HCT116 (cell line): ENCODE results near the gene ATXN2. TPM values are rescaled to one million over a fixed set of nuclear protein-coding genes. Genes with fewer than 3 reads are reported as not detected.

Experiments
- ATAC-seq: fragments of 200-7000 bp; cut with Tn5 transposase; 2 replicates; pipeline ENCODE4 v1.9.1; 2020; ENCODE audit warnings: mild to moderate bottlenecking, moderate library complexity
- BruUV-seq: library from RNA; stranded (reverse); fragments of 400-500 nt; replicated peaks from 2 replicates; lab custom pipeline; 2021; lab: Mats Ljungman, UMichigan
- CTCF ChIA-PET: fragments of 300-600 bp; sonication (Branson Sonifier 250); formaldehyde crosslinking; loops from one replicate; lab custom pipeline; 2021; ENCODE audit warnings: antibody characterized with exemption; lab: Charles Lee
- POLR2A ChIA-PET: fragments of 300-600, 350-600 bp; sonication (Branson Sonifier 250); formaldehyde crosslinking; loops from one replicate; lab custom pipeline; 2021; ENCODE audit warnings: antibody characterized with exemption; lab: Charles Lee
- RAD21 ChIA-PET, 2 experiments: fragments of 300-600 bp; sonication (Branson Sonifier 250); formaldehyde crosslinking; loops; one replicate each; lab custom pipeline; 2023; ENCODE audit warnings: low total read pairs in 2 of 2; ENCODE audit not compliant: uncharacterized antibody in 2 of 2, unreplicated experiment in 2 of 2, low non-redundant PET in 1 of 2; lab: Charles Lee
- DNase-seq: peaks from one replicate; pipeline ENCODE4 v3.0.0-alpha.2; 2010; ENCODE audit warnings: low read depth, low spot score
- H2AFZ ChIP-seq: fragments of 200-600 bp; shearing (Covaris generic), sonication (generic); 2 replicates; pipeline ENCODE4 v1.6.1; 2017; ENCODE audit warnings: low read depth, mixed run types, mixed read lengths, antibody characterized with exemption, low read length; ENCODE audit not compliant: poor library complexity, severe bottlenecking
- H3K27ac ChIP-seq: 2 replicates; pipeline ENCODE4 v1.5.1; 2012; ENCODE audit warnings: low read depth, low read length
- H3K27me3 ChIP-seq: fragments of 200-600 bp; sonication (generic); 2 replicates; pipeline ENCODE4 v1.6.1; 2016; ENCODE audit warnings: mixed run types, low read length, mixed read lengths; ENCODE audit not compliant: insufficient read depth
- H3K36me3 ChIP-seq, 2 experiments: fragments of 200-500 bp in 1 of 2; fragments of 200-600 bp in 1 of 2; sonication (Bioruptor generic) in 1 of 2; sonication (generic) in 1 of 2; 2 replicates each; pipeline versions ENCODE4 v1.5.1 to v1.6.1; 2014 to 2016; ENCODE audit warnings: low read length in 2 of 2, inconsistent platforms in 1 of 2, mixed read lengths in 1 of 2, mixed run types in 1 of 2; ENCODE audit not compliant: insufficient read depth in 2 of 2, control insufficient read depth in 1 of 2
- H3K4me1 ChIP-seq, 2 experiments: fragments of 200-600 bp in 1 of 2; sonication (generic) in 1 of 2; 2 replicates each; pipeline versions ENCODE4 v1.5.1 to v1.6.1; 2012 to 2017; ENCODE audit warnings: low read length in 2 of 2, inconsistent platforms in 1 of 2, mild to moderate bottlenecking in 1 of 2, mixed read lengths in 1 of 2, mixed run types in 1 of 2, moderate library complexity in 1 of 2; ENCODE audit not compliant: insufficient read depth in 2 of 2, control insufficient read depth in 1 of 2
- H3K4me2 ChIP-seq: fragments of 200-600 bp; sonication (generic); 2 replicates; pipeline ENCODE4 v1.6.1; 2017; ENCODE audit warnings: mixed run types, low read length, mixed read lengths
- H3K4me3 ChIP-seq, 2 experiments: fragments of 200-600 bp in 1 of 2; sonication (generic) in 1 of 2; replicated peaks in 1 of 2; 2 replicates each; pipeline ENCODE4 v1.5.1; 2011 to 2016; ENCODE audit warnings: low read length in 2 of 2, control low read depth in 1 of 2, low read depth in 1 of 2, mild to moderate bottlenecking in 1 of 2, mixed read lengths in 1 of 2, mixed run types in 1 of 2
- H3K79me2 ChIP-seq: fragments of 200-600 bp; sonication (generic); 2 replicates; pipeline ENCODE4 v1.6.1; 2017; ENCODE audit warnings: mild to moderate bottlenecking, mixed run types, low read length, moderate library complexity, mixed read lengths; ENCODE audit not compliant: insufficient read depth
- H3K9ac ChIP-seq: fragments of 200-600 bp; sonication (generic); 2 replicates; pipeline ENCODE4 v1.6.1; 2016; ENCODE audit warnings: low read length, mixed read lengths
- H3K9me2 ChIP-seq: fragments of 200-600 bp; sonication (generic), shearing (Covaris generic); 2 replicates; pipeline ENCODE4 v1.6.1; 2017; ENCODE audit warnings: mixed run types, mild to moderate bottlenecking, moderate library complexity; ENCODE audit not compliant: insufficient read depth
- H3K9me3 ChIP-seq, 2 experiments: fragments of 200-500 bp in 1 of 2; fragments of 200-600 bp in 1 of 2; sonication (Bioruptor generic) in 1 of 2; sonication (generic) in 1 of 2; 2 replicates each; pipeline ENCODE4 v1.6.1; 2014 to 2017; ENCODE audit warnings: low read length in 2 of 2, mixed read lengths in 2 of 2, inconsistent platforms in 1 of 2, low read depth in 1 of 2, mild to moderate bottlenecking in 1 of 2, mixed run types in 1 of 2, moderate library complexity in 1 of 2; ENCODE audit not compliant: control insufficient read depth in 1 of 2, insufficient read depth in 1 of 2
- H4K20me1 ChIP-seq: fragments of 200-600 bp; sonication (generic), shearing (Covaris generic); 2 replicates; pipeline ENCODE4 v1.6.1; 2017; ENCODE audit warnings: mixed run types, mild to moderate bottlenecking, moderate library complexity; ENCODE audit not compliant: insufficient read depth
- EGR1 ChIP-seq: IDR thresholded peaks from 2 replicates; pipeline ENCODE4 v1.6.1; 2012; ENCODE audit warnings: low read depth
- POLR2AphosphoS5 ChIP-seq: IDR thresholded peaks from 2 replicates; pipeline ENCODE4 v1.6.1; 2011; ENCODE audit warnings: mild to moderate bottlenecking, low read depth, low read length, moderate library complexity
- TCF7L2 ChIP-seq: IDR thresholded peaks from 2 replicates; pipeline ENCODE4 v1.7.0; 2011; ENCODE audit warnings: borderline replicate concordance, inconsistent platforms; ENCODE audit not compliant: insufficient read depth, insufficient read length; ENCODE audit errors: extremely low read depth
- ZFX ChIP-seq: fragments of 450-650 bp; IDR thresholded peaks from 2 replicates; pipeline ENCODE4 v1.6.1; 2017
- intact Hi-C: fragments of 100-400 bp; cut with micrococcal nuclease; formaldehyde crosslinking; loops from 2 replicates; pipeline ENCODE4 v1.10.0; 2022
- total RNA-seq: library from RNA; stranded (reverse); gene quantifications from one replicate; pipeline ENCODE4 v1.2.1, GENCODE V29; 2021; ENCODE audit not compliant: unreplicated experiment
- TF ChIP-seq, protein P1 (sequence below): IDR thresholded peaks from 2 replicates; pipeline ENCODE4 v1.6.1; 2011; ENCODE audit warnings: mild to moderate bottlenecking, low read length, moderate library complexity; ENCODE audit not compliant: insufficient replicate concordance; ENCODE audit errors: extremely low read depth
- TF ChIP-seq, protein P2 (sequence below), 3 experiments: fragments of 200-600 bp in 1 of 3; sonication (generic) in 1 of 3; IDR thresholded peaks in 2 of 3; conservative IDR thresholded peaks in 1 of 3; 2 replicates each; pipeline ENCODE4 v1.5.1; 2012 to 2017; ENCODE audit warnings: low read depth in 2 of 3, low read length in 2 of 3, antibody characterized with exemption in 1 of 3, borderline replicate concordance in 1 of 3, control low read depth in 1 of 3, mild to moderate bottlenecking in 1 of 3, mixed read lengths in 1 of 3, mixed run types in 1 of 3, moderate library complexity in 1 of 3; ENCODE audit not compliant: insufficient read depth in 1 of 3

Gene ATXN2
- total RNA-seq, 1 experiment from 2014 or later: 72.7 TPM

GRCh38 chr12:111406474-111407376 is 192.4 kb downstream of the ATXN2 start:
- Histone ChIP-seq H3K4me2 (peak overlapping the region; percentile 99), H3K9me2 (no peaks in the 10 kb centered on the region), H3K9me3 (no peaks in the 10 kb centered on the region), H4K20me1 (no peaks in the 10 kb centered on the region), H3K36me3 (no peaks in the 10 kb centered on the region), H3K9ac (peak overlapping the region; percentile 85), H3K4me1 (peaks cover 29 to 61% of the 10 kb centered on the region in 2 experiments), H2AFZ (no peak overlapping the region), H3K27me3 (no peaks in the 10 kb centered on the region), H3K4me3 (peak overlapping the region; percentile 84 to 91), H3K27ac (peak overlapping the region; percentile 65), H3K79me2 (peaks cover 39% of the 10 kb centered on the region)
- TF ChIP-seq, protein P1, sequence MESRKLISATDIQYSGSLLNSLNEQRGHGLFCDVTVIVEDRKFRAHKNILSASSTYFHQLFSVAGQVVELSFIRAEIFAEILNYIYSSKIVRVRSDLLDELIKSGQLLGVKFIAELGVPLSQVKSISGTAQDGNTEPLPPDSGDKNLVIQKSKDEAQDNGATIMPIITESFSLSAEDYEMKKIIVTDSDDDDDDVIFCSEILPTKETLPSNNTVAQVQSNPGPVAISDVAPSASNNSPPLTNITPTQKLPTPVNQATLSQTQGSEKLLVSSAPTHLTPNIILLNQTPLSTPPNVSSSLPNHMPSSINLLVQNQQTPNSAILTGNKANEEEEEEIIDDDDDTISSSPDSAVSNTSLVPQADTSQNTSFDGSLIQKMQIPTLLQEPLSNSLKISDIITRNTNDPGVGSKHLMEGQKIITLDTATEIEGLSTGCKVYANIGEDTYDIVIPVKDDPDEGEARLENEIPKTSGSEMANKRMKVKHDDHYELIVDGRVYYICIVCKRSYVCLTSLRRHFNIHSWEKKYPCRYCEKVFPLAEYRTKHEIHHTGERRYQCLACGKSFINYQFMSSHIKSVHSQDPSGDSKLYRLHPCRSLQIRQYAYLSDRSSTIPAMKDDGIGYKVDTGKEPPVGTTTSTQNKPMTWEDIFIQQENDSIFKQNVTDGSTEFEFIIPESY: no peak
- intact Hi-C loops: no loop called here
- no peak for ATAC-seq
- no peak for DNase-seq
- ChIA-PET POLR2A (no interaction called here), CTCF (no interaction called here), RAD21 (no interaction called here)
- BruUV-seq: TSS peak; percentile 46

- BruUV-seq: no TSS peak
- H3K27ac ChIP-seq: peak within 1 kb of the TSS; percentile 65
- ChIA-PET POLR2A (no interaction called here), CTCF (interaction anchor here (1.6 kb wide), 1 partner anchor 8 kb away, joined by 3 read pairs; no protein-coding TSS in a partner anchor), RAD21 (no interaction called here)
- no peaks in the 10 kb centered on the region for H3K9me2 ChIP-seq
- peaks cover 29 to 58% of the 10 kb centered on the region in 2 experiments for H3K4me1 ChIP-seq
- peak within 1 kb of the TSS; percentile 85 for H3K9ac ChIP-seq
- H3K36me3 ChIP-seq: no peaks in the 10 kb centered on the region
- no peaks in the 10 kb centered on the region for H4K20me1 ChIP-seq
- peaks cover 33% of the 10 kb centered on the region for H3K79me2 ChIP-seq
- DNase-seq: no peak
- H3K9me3 ChIP-seq: no peaks in the 10 kb centered on the region
- intact Hi-C loops: no loop called here
- peak within 1 kb of the TSS; percentile 84 to 91 for H3K4me3 ChIP-seq
- H3K4me2 ChIP-seq: peak within 1 kb of the TSS; percentile 99
- H2AFZ ChIP-seq: no peak within 1 kb of the TSS
- peak; percentile 61 for TF ChIP-seq ZFX
- no peak for TF ChIP-seq TCF7L2
- TF ChIP-seq, protein P2, sequence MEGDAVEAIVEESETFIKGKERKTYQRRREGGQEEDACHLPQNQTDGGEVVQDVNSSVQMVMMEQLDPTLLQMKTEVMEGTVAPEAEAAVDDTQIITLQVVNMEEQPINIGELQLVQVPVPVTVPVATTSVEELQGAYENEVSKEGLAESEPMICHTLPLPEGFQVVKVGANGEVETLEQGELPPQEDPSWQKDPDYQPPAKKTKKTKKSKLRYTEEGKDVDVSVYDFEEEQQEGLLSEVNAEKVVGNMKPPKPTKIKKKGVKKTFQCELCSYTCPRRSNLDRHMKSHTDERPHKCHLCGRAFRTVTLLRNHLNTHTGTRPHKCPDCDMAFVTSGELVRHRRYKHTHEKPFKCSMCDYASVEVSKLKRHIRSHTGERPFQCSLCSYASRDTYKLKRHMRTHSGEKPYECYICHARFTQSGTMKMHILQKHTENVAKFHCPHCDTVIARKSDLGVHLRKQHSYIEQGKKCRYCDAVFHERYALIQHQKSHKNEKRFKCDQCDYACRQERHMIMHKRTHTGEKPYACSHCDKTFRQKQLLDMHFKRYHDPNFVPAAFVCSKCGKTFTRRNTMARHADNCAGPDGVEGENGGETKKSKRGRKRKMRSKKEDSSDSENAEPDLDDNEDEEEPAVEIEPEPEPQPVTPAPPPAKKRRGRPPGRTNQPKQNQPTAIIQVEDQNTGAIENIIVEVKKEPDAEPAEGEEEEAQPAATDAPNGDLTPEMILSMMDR (IDR thresholded peaks at IDR 0.05 in 2 of 3, conservative IDR thresholded peaks at IDR 0.05 in 1 of 3; ENCODE audit: borderline replicate concordance in 1 of 3, insufficient read depth in 1 of 3, low read depth in 2 of 3, low read length in 2 of 3): no peak
- TF ChIP-seq EGR1: no peak
- TF ChIP-seq POLR2AphosphoS5: peak; percentile 79
- H3K27me3 ChIP-seq: no peaks in the 10 kb centered on the region
- peak; percentile 36 for ATAC-seq
Measured at GRCh38 chr12:111405859-111406473, 193.1 kb downstream of the ATXN2 start, which contains the start of gene SH2B3. SH2B3 (plus strand) TSS chr12:111405923; CDS start chr12:111418146, 12,223 bp downstream.
